Neural cell (in vitro differentiated cells): ENCODE measurements around the gene OSBPL1A. TPM values are rescaled to one million over a fixed set of nuclear protein-coding genes. Genes with fewer than 3 reads are reported as not detected.

ENCODE experiments used
- H2AFZ ChIP-seq: fragments of 200-600, 300-800 bp; sonication (generic), shearing (Covaris generic); 2 replicates; pipeline ENCODE4 v1.6.0; 2014; ENCODE audit warnings: low read depth, mild to moderate bottlenecking, antibody characterized with exemption, low read length, moderate library complexity
- H3F3A ChIP-seq: fragments of 200-600 bp; shearing (Covaris generic); 2 replicates; pipeline ENCODE4 v1.6.1; 2016; ENCODE audit warnings: mild to moderate bottlenecking, moderate library complexity, mixed read lengths, antibody characterized with exemption, low read length; ENCODE audit not compliant: insufficient read depth, poor library complexity, severe bottlenecking
- H3K27ac ChIP-seq: fragments of 200-600, 300-800 bp; sonication (generic), shearing (Covaris generic); 2 replicates; pipeline ENCODE4 v1.5.1; 2014; ENCODE audit warnings: mild to moderate bottlenecking, low read length, moderate library complexity
- H3K27me3 ChIP-seq: fragments of 300-800, 200-600 bp; sonication (generic), shearing (Covaris generic); 2 replicates; pipeline ENCODE4 v1.6.0; 2014; ENCODE audit warnings: mild to moderate bottlenecking, low read depth, low read length, moderate library complexity; ENCODE audit not compliant: insufficient read depth
- H3K36me3 ChIP-seq: fragments of 300-800, 200-600 bp; sonication (generic), shearing (Covaris generic); 2 replicates; pipeline ENCODE4 v1.5.1; 2014; ENCODE audit warnings: mild to moderate bottlenecking, antibody characterized with exemption, low read length, moderate library complexity; ENCODE audit not compliant: insufficient read depth
- H3K4me2 ChIP-seq: fragments of 300-800, 200-600 bp; sonication (generic), shearing (Covaris generic); 2 replicates; pipeline ENCODE4 v1.6.0; 2014; ENCODE audit warnings: mild to moderate bottlenecking, low read length
- H3K4me3 ChIP-seq: fragments of 300-800, 200-600 bp; sonication (generic), shearing (Covaris generic); 2 replicates; pipeline ENCODE4 v1.5.1; 2014; ENCODE audit warnings: mild to moderate bottlenecking, low read length, moderate library complexity
- H3K79me2 ChIP-seq: fragments of 200-600 bp; shearing (Covaris generic); replicated peaks from 2 replicates; pipeline ENCODE4 v1.6.0; 2014; ENCODE audit warnings: mild to moderate bottlenecking, low read length, moderate library complexity; ENCODE audit not compliant: insufficient read depth
- H3K9ac ChIP-seq: fragments of 300-800, 200-600 bp; sonication (generic), shearing (Covaris generic); 2 replicates; pipeline ENCODE4 v1.6.1; 2016; ENCODE audit warnings: mild to moderate bottlenecking, low read length, mixed read lengths
- H3K9me2 ChIP-seq: fragments of 200-600 bp; shearing (Covaris generic); 2 replicates; pipeline ENCODE4 v1.6.1; 2016; ENCODE audit warnings: mild to moderate bottlenecking, low read length, mixed read lengths; ENCODE audit not compliant: insufficient read depth
- H3K9me3 ChIP-seq: fragments of 200-600, 300-800 bp; sonication (generic), shearing (Covaris generic); 2 replicates; pipeline ENCODE4 v1.6.1; 2016; ENCODE audit warnings: mild to moderate bottlenecking, mixed run types, low read length, moderate library complexity, mixed read lengths
- H4K20me1 ChIP-seq: fragments of 200-600 bp; shearing (Covaris generic); 2 replicates; pipeline ENCODE4 v1.6.1; 2016; ENCODE audit warnings: mild to moderate bottlenecking, mixed run types; ENCODE audit not compliant: insufficient read depth
- EP300 ChIP-seq: fragments of 450-650 bp; conservative IDR thresholded peaks from 2 replicates; pipeline ENCODE4 v1.6.1; 2014; ENCODE audit warnings: antibody characterized with exemption, mild to moderate bottlenecking, moderate library complexity; ENCODE audit not compliant: poor library complexity, severe bottlenecking
- EZH2 ChIP-seq: fragments of 200-600, 300-800 bp; shearing (Covaris generic), sonication (generic); IDR thresholded peaks from 2 replicates; pipeline ENCODE4 v1.6.1; 2014; ENCODE audit warnings: antibody characterized with exemption, low read length, borderline replicate concordance, mild to moderate bottlenecking; ENCODE audit not compliant: insufficient read depth, poor library complexity, severe bottlenecking
- MXI1 ChIP-seq: fragments of 450-650 bp; conservative IDR thresholded peaks from 2 replicates; pipeline ENCODE4 v1.6.1; 2014; ENCODE audit warnings: antibody characterized with exemption, mild to moderate bottlenecking; ENCODE audit not compliant: poor library complexity, severe bottlenecking
- POLR2AphosphoS5 ChIP-seq: IDR thresholded peaks from 2 replicates; pipeline ENCODE4 v1.6.1; 2012
- RAD21 ChIP-seq: fragments of 450-650 bp; conservative IDR thresholded peaks from 2 replicates; pipeline ENCODE4 v1.6.1; 2014; ENCODE audit warnings: antibody characterized with exemption, mild to moderate bottlenecking, moderate library complexity
- SMC3 ChIP-seq: fragments of 450-650 bp; conservative IDR thresholded peaks from 2 replicates; pipeline ENCODE4 v1.6.1; 2014; ENCODE audit warnings: antibody characterized with exemption, mild to moderate bottlenecking, moderate library complexity; ENCODE audit not compliant: poor library complexity
- TAF1 ChIP-seq: IDR thresholded peaks from 2 replicates; pipeline ENCODE4 v1.6.1; 2012; ENCODE audit warnings: low read depth
- polyA plus RNA-seq: library from polyadenylated mRNA; depleted of rRNA; stranded (reverse); fragments of >200 nt; gene quantifications from 2 replicates; pipeline ENCODE4 v1.2.3, GENCODE V29; 2014
- TF ChIP-seq, protein P1 (sequence below): IDR thresholded peaks from 2 replicates; pipeline ENCODE4 v1.6.1; 2012; ENCODE audit warnings: borderline replicate concordance
- TF ChIP-seq, protein P2 (sequence below): fragments of 450-650 bp; IDR thresholded peaks from 2 replicates; pipeline ENCODE4 v1.5.1; 2014; ENCODE audit warnings: antibody characterized with exemption, mild to moderate bottlenecking, moderate library complexity; ENCODE audit not compliant: poor library complexity, severe bottlenecking

Gene OSBPL1A
- polyA plus RNA-seq, 1 donor from 2014 or later = 24.9 TPM

DNA sequence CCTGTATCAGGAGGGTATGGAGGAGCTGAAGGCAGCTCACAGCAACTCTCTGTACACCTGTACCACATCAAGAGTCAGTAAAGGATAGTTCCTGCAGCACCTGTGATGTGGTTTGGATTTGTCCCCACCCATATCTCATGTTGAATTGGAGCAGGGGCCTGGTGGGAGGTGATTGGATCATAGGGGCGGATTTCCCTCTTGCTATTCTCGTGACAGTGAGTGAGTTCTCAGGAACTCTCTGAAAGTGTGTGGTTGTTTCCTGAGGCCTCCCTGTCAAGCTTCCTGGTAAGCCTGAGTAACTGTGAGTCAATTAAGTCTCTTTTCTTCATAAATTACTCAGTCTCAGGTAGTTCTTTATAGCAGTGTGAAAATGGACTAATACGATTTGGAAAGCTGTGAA, 28.9 kb downstream of the OSBPL1A start:
- Histone ChIP-seq H3K9me3 (no peaks in the 10 kb centered on the region), H3K27me3 (no peaks in the 10 kb centered on the region), H2AFZ (no peak overlapping the region), H4K20me1 (no peaks in the 10 kb centered on the region), H3F3A (no peaks in the 10 kb centered on the region), H3K4me2 (no peak overlapping the region), H3K4me3 (no peak overlapping the region), H3K79me2 (no peaks in the 10 kb centered on the region), H3K9me2 (no peaks in the 10 kb centered on the region), H3K36me3 (no peaks in the 10 kb centered on the region), H3K27ac (no peak overlapping the region), H3K9ac (no peak overlapping the region)
- TF ChIP-seq RAD21 (no peak), EZH2 (no peak)

DNA sequence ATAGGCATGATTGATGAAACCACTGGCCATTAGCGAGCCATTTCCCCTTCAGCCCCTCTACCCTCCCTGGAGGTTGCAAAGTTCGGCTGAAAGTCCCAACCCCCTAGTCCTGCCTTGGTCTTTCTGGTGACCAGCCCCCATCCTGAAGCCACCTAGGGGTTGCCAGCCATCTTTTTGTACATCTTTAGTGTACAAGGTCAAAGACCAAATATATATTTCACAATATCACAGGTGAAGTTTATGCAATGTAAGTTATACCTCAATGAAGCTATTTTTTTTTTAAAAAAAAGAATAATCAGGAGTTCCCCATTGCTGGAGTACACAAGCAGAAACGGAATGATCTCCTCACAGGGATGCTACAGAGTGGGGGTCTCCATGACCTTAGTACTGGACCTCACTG, 31.3 kb downstream of the OSBPL1A start:
- Histone ChIP-seq H3K9me3 (no peaks in the 10 kb centered on the region), H3K9ac (no peak overlapping the region), H3K9me2 (no peaks in the 10 kb centered on the region), H3K36me3 (no peaks in the 10 kb centered on the region), H3K27me3 (no peaks in the 10 kb centered on the region), H3F3A (no peaks in the 10 kb centered on the region), H3K79me2 (no peaks in the 10 kb centered on the region), H3K4me2 (no peak overlapping the region), H4K20me1 (no peaks in the 10 kb centered on the region), H3K4me3 (no peak overlapping the region), H2AFZ (no peak overlapping the region), H3K27ac (no peak overlapping the region)
- TF ChIP-seq EZH2 = no peak

DNA sequence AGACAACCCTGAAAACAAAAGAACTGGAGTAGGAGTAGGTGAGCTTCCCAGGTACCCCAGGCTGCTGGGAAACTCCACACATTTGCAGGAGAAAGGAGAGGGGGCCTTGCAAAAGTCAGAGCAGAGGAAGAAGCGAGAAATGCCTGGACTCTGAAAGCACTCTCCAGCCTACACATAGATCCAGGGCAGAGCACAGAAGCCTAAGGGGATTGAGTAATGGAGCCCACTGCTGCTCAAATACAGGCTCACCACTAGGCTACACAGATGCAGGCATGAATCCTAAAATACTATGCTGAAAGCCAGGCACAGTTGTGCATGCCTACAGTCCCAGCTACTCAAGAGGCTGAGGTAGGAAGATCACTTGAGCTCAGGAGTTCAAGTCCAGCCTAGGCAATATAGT, 33.4 kb downstream of the OSBPL1A start:
- no peaks in the 10 kb centered on the region for H3K36me3 ChIP-seq
- no peaks in the 10 kb centered on the region for H3K27me3 ChIP-seq
- TF ChIP-seq EZH2 (no peak), SMC3 (no peak), EP300 (no peak), RAD21 (no peak), POLR2AphosphoS5 (no peak), TAF1 (no peak), MXI1 (no peak)
- TF ChIP-seq, protein P1, sequence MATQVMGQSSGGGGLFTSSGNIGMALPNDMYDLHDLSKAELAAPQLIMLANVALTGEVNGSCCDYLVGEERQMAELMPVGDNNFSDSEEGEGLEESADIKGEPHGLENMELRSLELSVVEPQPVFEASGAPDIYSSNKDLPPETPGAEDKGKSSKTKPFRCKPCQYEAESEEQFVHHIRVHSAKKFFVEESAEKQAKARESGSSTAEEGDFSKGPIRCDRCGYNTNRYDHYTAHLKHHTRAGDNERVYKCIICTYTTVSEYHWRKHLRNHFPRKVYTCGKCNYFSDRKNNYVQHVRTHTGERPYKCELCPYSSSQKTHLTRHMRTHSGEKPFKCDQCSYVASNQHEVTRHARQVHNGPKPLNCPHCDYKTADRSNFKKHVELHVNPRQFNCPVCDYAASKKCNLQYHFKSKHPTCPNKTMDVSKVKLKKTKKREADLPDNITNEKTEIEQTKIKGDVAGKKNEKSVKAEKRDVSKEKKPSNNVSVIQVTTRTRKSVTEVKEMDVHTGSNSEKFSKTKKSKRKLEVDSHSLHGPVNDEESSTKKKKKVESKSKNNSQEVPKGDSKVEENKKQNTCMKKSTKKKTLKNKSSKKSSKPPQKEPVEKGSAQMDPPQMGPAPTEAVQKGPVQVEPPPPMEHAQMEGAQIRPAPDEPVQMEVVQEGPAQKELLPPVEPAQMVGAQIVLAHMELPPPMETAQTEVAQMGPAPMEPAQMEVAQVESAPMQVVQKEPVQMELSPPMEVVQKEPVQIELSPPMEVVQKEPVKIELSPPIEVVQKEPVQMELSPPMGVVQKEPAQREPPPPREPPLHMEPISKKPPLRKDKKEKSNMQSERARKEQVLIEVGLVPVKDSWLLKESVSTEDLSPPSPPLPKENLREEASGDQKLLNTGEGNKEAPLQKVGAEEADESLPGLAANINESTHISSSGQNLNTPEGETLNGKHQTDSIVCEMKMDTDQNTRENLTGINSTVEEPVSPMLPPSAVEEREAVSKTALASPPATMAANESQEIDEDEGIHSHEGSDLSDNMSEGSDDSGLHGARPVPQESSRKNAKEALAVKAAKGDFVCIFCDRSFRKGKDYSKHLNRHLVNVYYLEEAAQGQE = no peak
- TF ChIP-seq, protein P2, sequence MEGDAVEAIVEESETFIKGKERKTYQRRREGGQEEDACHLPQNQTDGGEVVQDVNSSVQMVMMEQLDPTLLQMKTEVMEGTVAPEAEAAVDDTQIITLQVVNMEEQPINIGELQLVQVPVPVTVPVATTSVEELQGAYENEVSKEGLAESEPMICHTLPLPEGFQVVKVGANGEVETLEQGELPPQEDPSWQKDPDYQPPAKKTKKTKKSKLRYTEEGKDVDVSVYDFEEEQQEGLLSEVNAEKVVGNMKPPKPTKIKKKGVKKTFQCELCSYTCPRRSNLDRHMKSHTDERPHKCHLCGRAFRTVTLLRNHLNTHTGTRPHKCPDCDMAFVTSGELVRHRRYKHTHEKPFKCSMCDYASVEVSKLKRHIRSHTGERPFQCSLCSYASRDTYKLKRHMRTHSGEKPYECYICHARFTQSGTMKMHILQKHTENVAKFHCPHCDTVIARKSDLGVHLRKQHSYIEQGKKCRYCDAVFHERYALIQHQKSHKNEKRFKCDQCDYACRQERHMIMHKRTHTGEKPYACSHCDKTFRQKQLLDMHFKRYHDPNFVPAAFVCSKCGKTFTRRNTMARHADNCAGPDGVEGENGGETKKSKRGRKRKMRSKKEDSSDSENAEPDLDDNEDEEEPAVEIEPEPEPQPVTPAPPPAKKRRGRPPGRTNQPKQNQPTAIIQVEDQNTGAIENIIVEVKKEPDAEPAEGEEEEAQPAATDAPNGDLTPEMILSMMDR = no peak
- H3F3A ChIP-seq = no peaks in the 10 kb centered on the region
- no peak overlapping the region for H3K4me3 ChIP-seq
- no peak overlapping the region for H2AFZ ChIP-seq
- H4K20me1 ChIP-seq = no peaks in the 10 kb centered on the region
- H3K9me3 ChIP-seq = no peaks in the 10 kb centered on the region
- H3K9me2 ChIP-seq = no peaks in the 10 kb centered on the region
- no peak overlapping the region for H3K9ac ChIP-seq
- no peak overlapping the region for H3K27ac ChIP-seq
- no peaks in the 10 kb centered on the region for H3K79me2 ChIP-seq
- H3K4me2 ChIP-seq = no peak overlapping the region
